GM13977 (cell line): ENCODE data around the gene PRICKLE2.

Experiments
- DNase-seq: peaks from one replicate; pipeline ENCODE4 v3.0.0; 2012; ENCODE audit warnings: low spot score
- CTCF ChIP-seq: IDR thresholded peaks from 2 replicates; pipeline ENCODE4 v1.5.1; 2012; ENCODE audit warnings: mild to moderate bottlenecking, control low read depth; ENCODE audit not compliant: insufficient read depth; ENCODE audit errors: extremely low read depth, missing control alignments
- in situ Hi-C: fragments of 300-500 bp; cut with MboI; formaldehyde crosslinking; loops from one replicate; pipeline ENCODE4 v1.12.0; 2022; ENCODE audit warnings: low sequenced_read_pairs, low pct_unique_long_range_greater_than_20kb, mixed read lengths, inconsistent platforms; ENCODE audit not compliant: unreplicated experiment

PRICKLE2 gene

GRCh38 chr3:64053117-64053516, 172.1 kb downstream of the PRICKLE2 start:
- no peak for DNase-seq
- no peak for TF ChIP-seq CTCF
- in situ Hi-C loops = no loop called here

GRCh38 chr3:64049832-64050231, 175.4 kb downstream of the PRICKLE2 start:
- no peak for DNase-seq
- TF ChIP-seq CTCF = no peak
- in situ Hi-C loops = loop anchor here (25.0 kb wide), 1 partner anchor 337 kb away; no protein-coding TSS in a partner anchor

GRCh38 chr3:64049136-64049535, 176.1 kb downstream of the PRICKLE2 start:
- no peak for TF ChIP-seq CTCF
- no peak for DNase-seq
- in situ Hi-C loops = loop anchor here (25.0 kb wide), 1 partner anchor 338 kb away; no protein-coding TSS in a partner anchor

GRCh38 chr3:64048631-64049061, 176.6 kb downstream of the PRICKLE2 start:
- DNase-seq = no peak
- TF ChIP-seq CTCF = no peak
- in situ Hi-C loops = loop anchor here (25.0 kb wide), 1 partner anchor 339 kb away; no protein-coding TSS in a partner anchor

GRCh38 chr3:64047787-64048186, 177.5 kb downstream of the PRICKLE2 start:
- DNase-seq = no peak
- in situ Hi-C loops = loop anchor here (25.0 kb wide), 1 partner anchor 340 kb away; no protein-coding TSS in a partner anchor
- TF ChIP-seq CTCF = no peak

GRCh38 chr3:64046996-64047594, 178.2 kb downstream of the PRICKLE2 start:
- in situ Hi-C loops = loop anchor here (25.0 kb wide), 1 partner anchor 340 kb away; no protein-coding TSS in a partner anchor
- no peak for DNase-seq

More at GRCh38 chr3:64046996-64047594, 178.2 kb downstream of the PRICKLE2 start:
- no peak for TF ChIP-seq CTCF
